ENCODE measurements around the gene DPYSL3. TPM values are rescaled to one million over a fixed set of nuclear protein-coding genes. Genes with fewer than 3 reads are reported as not detected.

DPYSL3 gene
- total and polyA plus RNA-seq, 4 donors: 0.35 to 3.6 (median 1.7) TPM

GRCh38 chr5:147349241-147349640 is 160.6 kb downstream of the DPYSL3 start:
- H3K27ac ChIP-seq (ENCODE audit: low read depth in 1 of 2, low read length in 2 of 2): no peak overlapping the region
- no peaks in the 10 kb centered on the region for H3K36me3 ChIP-seq (ENCODE audit: control insufficient read depth in 4 of 4, insufficient read depth in 3 of 4, low read depth in 1 of 4, low read length in 3 of 4)
- H3K4me3 ChIP-seq (ENCODE audit: low read depth in 1 of 3, low read length in 3 of 3): no peak overlapping the region
- no peaks in the 10 kb centered on the region for H3K4me1 ChIP-seq (ENCODE audit: control insufficient read depth in 4 of 4, insufficient read depth in 4 of 4, low read length in 3 of 4)
- no peaks in the 10 kb centered on the region for H3K27me3 ChIP-seq (ENCODE audit: control insufficient read depth in 4 of 4, insufficient read depth in 4 of 4, low read length in 3 of 4)
- 65% methylated on average over 2 of the region's 2 CpGs for WGBS
- no peak overlapping the region for H3K9ac ChIP-seq (ENCODE audit: low read depth in 1 of 2, low read length in 2 of 2)
- no peak for TF ChIP-seq JUND (IDR thresholded peaks at IDR 0.05)
- no peak for TF ChIP-seq TAF1 (conservative IDR thresholded peaks at IDR 0.05)
- no peak for TF ChIP-seq HNF4G (IDR thresholded peaks at IDR 0.05)
- no peak for TF ChIP-seq EGR1 (IDR thresholded peaks at IDR 0.05; ENCODE audit: low read depth in 2 of 2)
- TF ChIP-seq HNF4A (conservative IDR thresholded peaks at IDR 0.05): no peak
- no peak for TF ChIP-seq CTCF (IDR thresholded peaks at IDR 0.05; ENCODE audit: low read depth, low read length, missing input control)
- TF ChIP-seq, protein P1, sequence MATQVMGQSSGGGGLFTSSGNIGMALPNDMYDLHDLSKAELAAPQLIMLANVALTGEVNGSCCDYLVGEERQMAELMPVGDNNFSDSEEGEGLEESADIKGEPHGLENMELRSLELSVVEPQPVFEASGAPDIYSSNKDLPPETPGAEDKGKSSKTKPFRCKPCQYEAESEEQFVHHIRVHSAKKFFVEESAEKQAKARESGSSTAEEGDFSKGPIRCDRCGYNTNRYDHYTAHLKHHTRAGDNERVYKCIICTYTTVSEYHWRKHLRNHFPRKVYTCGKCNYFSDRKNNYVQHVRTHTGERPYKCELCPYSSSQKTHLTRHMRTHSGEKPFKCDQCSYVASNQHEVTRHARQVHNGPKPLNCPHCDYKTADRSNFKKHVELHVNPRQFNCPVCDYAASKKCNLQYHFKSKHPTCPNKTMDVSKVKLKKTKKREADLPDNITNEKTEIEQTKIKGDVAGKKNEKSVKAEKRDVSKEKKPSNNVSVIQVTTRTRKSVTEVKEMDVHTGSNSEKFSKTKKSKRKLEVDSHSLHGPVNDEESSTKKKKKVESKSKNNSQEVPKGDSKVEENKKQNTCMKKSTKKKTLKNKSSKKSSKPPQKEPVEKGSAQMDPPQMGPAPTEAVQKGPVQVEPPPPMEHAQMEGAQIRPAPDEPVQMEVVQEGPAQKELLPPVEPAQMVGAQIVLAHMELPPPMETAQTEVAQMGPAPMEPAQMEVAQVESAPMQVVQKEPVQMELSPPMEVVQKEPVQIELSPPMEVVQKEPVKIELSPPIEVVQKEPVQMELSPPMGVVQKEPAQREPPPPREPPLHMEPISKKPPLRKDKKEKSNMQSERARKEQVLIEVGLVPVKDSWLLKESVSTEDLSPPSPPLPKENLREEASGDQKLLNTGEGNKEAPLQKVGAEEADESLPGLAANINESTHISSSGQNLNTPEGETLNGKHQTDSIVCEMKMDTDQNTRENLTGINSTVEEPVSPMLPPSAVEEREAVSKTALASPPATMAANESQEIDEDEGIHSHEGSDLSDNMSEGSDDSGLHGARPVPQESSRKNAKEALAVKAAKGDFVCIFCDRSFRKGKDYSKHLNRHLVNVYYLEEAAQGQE (IDR thresholded peaks at IDR 0.05): no peak
- TF ChIP-seq ATF3 (IDR thresholded peaks at IDR 0.05): no peak
- no peak for TF ChIP-seq NR2F2 (IDR thresholded peaks at IDR 0.05)
- no peak for TF ChIP-seq YY1 (IDR thresholded peaks at IDR 0.05)
- TF ChIP-seq GABPA (IDR thresholded peaks at IDR 0.05 in 1 of 2, conservative IDR thresholded peaks at IDR 0.05 in 1 of 2): no peak
- no peak for TF ChIP-seq FOXA2 (IDR thresholded peaks at IDR 0.05)
- TF ChIP-seq RAD21 (IDR thresholded peaks at IDR 0.05): no peak
- no peak for TF ChIP-seq FOXA1 (IDR thresholded peaks at IDR 0.05)
- TF ChIP-seq MAX (IDR thresholded peaks at IDR 0.05): no peak
- TF ChIP-seq RXRA (IDR thresholded peaks at IDR 0.05): no peak
- TF ChIP-seq SP1 (IDR thresholded peaks at IDR 0.05): no peak
- no peak for TF ChIP-seq ZBTB33 (IDR thresholded peaks at IDR 0.05)
- no peak for DNase-seq (ENCODE audit: low spot score)
- no peaks in the 10 kb centered on the region for H3K9me3 ChIP-seq (ENCODE audit: control insufficient read depth in 4 of 4, low read length in 3 of 4)

Data from liver (tissue), 9 donors.